D721Med (cell line): Measurements from ENCODE around the gene ZNF750.
A peak's percentile ranks its signal among the peaks of the same experiment; 100 is the strongest.

Source experiments
- DNase-seq: peaks from one replicate; pipeline ENCODE4 v3.0.0; 2011; ENCODE audit warnings: low spot score; ENCODE audit not compliant: insufficient read length
- FAIRE-seq: peaks from 2 replicates; lab custom pipeline; 2011; peaks lifted over from hg19 to GRCh38; lab: Jason Lieb, UNC
- TF ChIP-seq, protein P1 (sequence below): IDR thresholded peaks from 2 replicates; pipeline ENCODE4 v1.5.1; 2012; ENCODE audit warnings: mild to moderate bottlenecking, control low read depth; ENCODE audit not compliant: insufficient read depth; ENCODE audit errors: missing control alignments

Gene ZNF750

DNA sequence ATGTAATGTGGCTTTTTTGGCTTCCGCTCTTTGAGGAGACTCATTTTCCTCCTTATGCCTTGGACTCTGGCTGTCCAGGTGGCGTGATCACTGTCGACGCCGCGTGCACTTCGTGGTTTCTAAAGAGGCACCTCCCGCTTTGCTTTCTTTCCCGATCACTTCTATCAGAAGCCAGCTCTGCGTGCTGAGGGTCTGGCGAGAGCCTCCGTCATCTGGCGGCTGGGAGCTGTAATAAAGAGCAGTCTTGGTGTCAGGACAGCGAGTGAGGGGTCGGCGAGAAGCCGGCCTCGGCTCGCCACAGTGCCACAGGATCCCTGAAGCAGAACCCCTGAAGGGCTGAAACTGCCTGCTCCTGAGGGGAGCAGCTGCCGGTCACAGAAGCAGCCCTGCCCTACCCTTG is 7.4 kb downstream of the ZNF750 start:
- TF ChIP-seq, protein P1, sequence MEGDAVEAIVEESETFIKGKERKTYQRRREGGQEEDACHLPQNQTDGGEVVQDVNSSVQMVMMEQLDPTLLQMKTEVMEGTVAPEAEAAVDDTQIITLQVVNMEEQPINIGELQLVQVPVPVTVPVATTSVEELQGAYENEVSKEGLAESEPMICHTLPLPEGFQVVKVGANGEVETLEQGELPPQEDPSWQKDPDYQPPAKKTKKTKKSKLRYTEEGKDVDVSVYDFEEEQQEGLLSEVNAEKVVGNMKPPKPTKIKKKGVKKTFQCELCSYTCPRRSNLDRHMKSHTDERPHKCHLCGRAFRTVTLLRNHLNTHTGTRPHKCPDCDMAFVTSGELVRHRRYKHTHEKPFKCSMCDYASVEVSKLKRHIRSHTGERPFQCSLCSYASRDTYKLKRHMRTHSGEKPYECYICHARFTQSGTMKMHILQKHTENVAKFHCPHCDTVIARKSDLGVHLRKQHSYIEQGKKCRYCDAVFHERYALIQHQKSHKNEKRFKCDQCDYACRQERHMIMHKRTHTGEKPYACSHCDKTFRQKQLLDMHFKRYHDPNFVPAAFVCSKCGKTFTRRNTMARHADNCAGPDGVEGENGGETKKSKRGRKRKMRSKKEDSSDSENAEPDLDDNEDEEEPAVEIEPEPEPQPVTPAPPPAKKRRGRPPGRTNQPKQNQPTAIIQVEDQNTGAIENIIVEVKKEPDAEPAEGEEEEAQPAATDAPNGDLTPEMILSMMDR = no peak
- DNase-seq (no peak), FAIRE-seq (no peak)

DNA sequence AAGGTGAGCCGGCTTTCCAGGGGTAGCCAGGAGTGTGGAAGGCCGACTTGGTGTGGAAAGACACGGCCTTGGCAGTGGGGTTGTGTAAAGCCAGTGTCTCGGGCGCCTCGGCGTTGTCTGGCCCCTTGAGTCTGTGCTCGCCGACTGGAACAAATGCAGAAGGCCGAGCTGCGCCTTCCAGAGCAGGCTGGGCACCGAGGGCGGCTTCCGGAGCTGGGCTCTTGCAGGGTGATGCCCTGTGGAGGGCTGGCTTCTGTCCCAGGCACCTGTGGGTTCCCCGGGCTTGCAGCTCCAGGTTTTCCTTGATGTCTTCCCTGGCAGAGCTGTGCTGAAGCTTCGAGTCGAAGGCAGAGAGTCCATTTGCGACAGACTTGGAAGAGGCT is 8.0 kb downstream of the ZNF750 start:
- TF ChIP-seq, protein P1 = no peak
- DNase-seq = no peak
- FAIRE-seq = no peak

DNA sequence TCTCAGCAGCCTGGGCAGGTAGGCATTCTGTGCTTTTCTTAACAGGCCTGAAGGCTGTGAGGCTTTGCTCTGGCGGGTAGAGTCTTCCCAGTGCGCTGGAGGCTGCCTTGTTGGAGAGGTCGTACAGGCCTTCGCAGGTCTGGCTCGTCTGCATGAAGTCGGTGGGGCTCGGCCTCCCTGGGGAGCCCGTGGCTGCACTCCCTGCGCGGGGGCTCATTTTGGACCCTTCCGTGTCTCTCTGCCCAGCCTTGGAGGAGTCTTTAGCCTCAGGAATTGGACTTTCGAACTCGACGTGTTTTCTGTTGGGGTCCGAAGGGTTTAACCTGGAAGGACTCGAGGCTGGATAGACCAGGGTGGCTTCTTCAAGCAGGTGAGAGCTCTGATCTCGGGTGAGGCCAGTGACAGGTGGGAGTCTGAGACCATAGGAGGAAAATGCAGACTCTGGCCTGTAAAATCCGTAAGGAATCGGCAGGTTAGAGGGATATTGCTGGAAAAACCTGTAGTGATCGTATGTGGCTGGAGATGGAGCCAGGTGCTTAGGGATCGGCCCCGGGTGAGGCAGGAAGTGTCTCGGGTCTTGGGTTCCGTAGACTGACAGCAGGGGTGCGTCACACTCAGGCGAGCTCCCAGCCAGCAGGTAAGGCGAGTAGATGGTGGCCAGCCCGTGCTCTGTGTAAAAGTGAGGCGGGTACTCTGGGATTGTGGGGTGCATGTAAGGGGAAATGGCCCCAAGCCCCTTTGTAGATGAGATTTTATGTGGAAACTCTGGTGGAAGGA is 8.6 kb downstream of the ZNF750 start:
- DNase-seq (no peak), FAIRE-seq (no peak)
- TF ChIP-seq, protein P1 = no peak

DNA sequence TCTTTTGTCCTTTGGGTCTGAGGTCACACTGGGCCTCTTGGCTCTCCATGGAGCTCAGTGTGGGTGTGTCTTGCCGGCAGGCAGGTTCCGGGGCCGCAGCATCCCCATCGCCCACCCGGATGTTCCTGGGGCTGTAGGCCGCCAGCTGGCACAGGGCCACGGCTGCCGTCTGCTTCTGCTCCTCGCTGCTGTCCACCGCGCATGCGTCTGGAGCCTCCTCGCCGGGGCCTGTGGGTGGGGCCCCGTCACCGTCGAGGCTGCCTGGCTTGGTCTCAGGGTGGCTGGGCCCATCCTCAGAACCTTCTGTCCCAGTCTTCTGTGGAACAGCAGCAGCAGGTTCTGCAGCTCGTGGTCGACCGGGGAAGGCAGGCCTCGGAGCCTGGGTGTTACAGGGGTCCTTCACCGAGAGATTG is 9.6 kb downstream of the ZNF750 start:
- DNase-seq (peak; percentile 86), FAIRE-seq (no peak)
- TF ChIP-seq, protein P1 = no peak

DNA sequence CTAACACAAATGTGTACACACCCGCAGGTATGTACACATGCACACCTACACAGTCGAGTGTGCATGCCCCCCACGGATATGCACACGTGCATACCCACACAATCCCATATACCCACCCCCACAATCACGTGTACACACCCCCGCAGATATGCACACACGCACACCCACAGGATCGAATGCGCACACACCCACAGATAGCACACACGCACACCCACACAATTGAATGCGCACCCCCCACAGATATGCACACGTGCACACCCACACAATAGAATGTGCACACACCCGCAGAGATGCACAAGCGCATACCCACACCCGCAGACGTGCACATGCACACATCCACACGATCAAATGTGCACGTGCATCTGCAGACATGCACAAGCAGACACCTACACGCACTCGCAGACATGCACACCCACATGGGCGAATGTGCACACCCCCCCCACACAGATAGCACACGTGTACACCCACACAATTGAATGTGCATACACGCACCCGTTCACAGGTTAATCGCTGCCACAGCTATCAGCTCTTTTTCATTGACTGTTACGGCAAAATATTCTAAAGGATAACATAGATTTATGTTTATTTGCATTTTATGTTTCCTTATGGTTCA is 10.8 kb downstream of the ZNF750 start:
- TF ChIP-seq, protein P1 = no peak
- FAIRE-seq (no peak), DNase-seq (no peak)

DNA sequence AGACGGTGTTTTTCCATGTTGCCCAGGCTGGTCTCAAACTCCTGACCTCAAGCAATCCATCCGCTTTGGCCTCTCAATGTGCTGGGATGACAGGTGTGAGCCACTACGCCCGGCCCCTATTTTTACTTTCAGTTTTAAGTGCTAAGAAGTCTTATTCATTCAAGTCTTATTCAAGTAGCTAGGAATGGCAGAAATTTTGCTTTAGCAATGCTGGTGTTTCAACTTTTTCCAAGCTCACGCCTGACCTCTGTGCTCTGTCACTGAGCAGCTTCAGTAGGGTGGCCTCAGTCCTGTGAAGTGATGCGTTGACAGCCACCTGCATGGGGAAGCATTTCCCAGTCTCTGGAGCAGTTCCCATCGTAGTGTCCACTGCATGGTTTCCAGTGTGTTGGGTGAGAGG is 12.9 kb downstream of the ZNF750 start:
- FAIRE-seq (no peak), DNase-seq (no peak)
- TF ChIP-seq, protein P1 = no peak

DNA sequence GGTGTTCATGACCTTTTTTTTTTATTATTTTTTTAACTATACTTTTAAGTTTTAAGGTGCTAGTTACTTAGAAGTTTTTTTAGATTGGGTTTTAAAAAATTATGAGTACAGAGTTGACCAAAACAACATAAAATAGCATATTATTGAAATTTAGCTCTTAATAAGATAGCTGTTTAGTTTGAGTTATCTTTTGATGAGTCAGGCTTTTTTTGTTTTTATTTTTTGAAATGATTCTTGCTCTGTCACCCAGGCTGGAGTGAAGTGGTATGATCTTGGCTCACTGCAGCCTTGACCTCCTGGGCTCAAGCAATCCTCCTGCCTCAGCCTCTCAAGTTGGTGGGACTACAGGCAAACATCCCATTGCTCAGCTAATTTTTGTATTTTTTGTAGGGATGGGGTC is 13.6 kb downstream of the ZNF750 start:
- TF ChIP-seq, protein P1 = no peak
- DNase-seq (no peak), FAIRE-seq (no peak)
